BLaER1 (cell line): ENCODE results near the gene RHEBL1.

ENCODE experiments used
- H3K27ac ChIP-seq: shearing (Covaris generic); formaldehyde crosslinking; 2 replicates; pipeline ENCODE4 v1.8.1; 2022
- H3K27me3 ChIP-seq: shearing (Covaris generic); formaldehyde crosslinking; 2 replicates; pipeline ENCODE4 v1.8.1; 2022
- H3K36me3 ChIP-seq: shearing (Covaris generic); formaldehyde crosslinking; 2 replicates; pipeline ENCODE4 v1.8.1; 2022
- H3K4me1 ChIP-seq: shearing (Covaris generic); formaldehyde crosslinking; 2 replicates; pipeline ENCODE4 v1.8.1; 2022
- H3K4me2 ChIP-seq: shearing (Covaris generic); formaldehyde crosslinking; 2 replicates; pipeline ENCODE4 v1.8.1; 2022
- H3K4me3 ChIP-seq: shearing (Covaris generic); formaldehyde crosslinking; 2 replicates; pipeline ENCODE4 v1.8.1; 2022
- H3K9ac ChIP-seq: shearing (Covaris generic); formaldehyde crosslinking; 2 replicates; pipeline ENCODE4 v1.8.1; 2022
- H3K9me3 ChIP-seq: shearing (Covaris generic); formaldehyde crosslinking; 2 replicates; pipeline ENCODE4 v1.8.1; 2022
- H4K20me1 ChIP-seq: shearing (Covaris generic); formaldehyde crosslinking; 2 replicates; pipeline ENCODE4 v1.8.1; 2022
- Cebpa-rat ChIP-seq: shearing (Covaris generic); IDR thresholded peaks from 2 replicates; pipeline ENCODE4 v1.8.1; 2022

Gene RHEBL1

GRCh38 chr12:49069507-49070346 is at the start of gene RHEBL1:
RHEBL1 (minus strand) TSS chr12:49069979; CDS start chr12:49069785, 194 bp downstream.
- Histone ChIP-seq H3K9ac (peak within 1 kb of the TSS; percentile 71), H3K4me2 (peak within 1 kb of the TSS; percentile 87), H4K20me1 (no peaks in the 10 kb centered on the region), H3K9me3 (no peaks in the 10 kb centered on the region), H3K36me3 (peaks cover 7% of the 10 kb centered on the region; the same call in 1 of the 2 replicates), H3K27ac (peak within 1 kb of the TSS; percentile 40), H3K4me3 (peak within 1 kb of the TSS; percentile 82), H3K4me1 (peaks cover 20% of the 10 kb centered on the region), H3K27me3 (no peaks in the 10 kb centered on the region)
- TF ChIP-seq Cebpa-rat, result no peak

- H3K4me2 ChIP-seq, result peak overlapping the region; percentile 96
- peak overlapping the region; percentile 100 for H3K4me3 ChIP-seq
- peaks cover 10% of the 10 kb centered on the region for H3K9me3 ChIP-seq
- peak overlapping the region; percentile 93; the same call in 1 of the 2 replicates for H3K27ac ChIP-seq
- H4K20me1 ChIP-seq, result peaks cover 37% of the 10 kb centered on the region
- H3K27me3 ChIP-seq, result no peaks in the 10 kb centered on the region
- peaks cover 17% of the 10 kb centered on the region; the same call in 1 of the 2 replicates for H3K36me3 ChIP-seq
- H3K9ac ChIP-seq, result peak overlapping the region; percentile 98
- TF ChIP-seq Cebpa-rat, result no peak
- peaks cover 47% of the 10 kb centered on the region for H3K4me1 ChIP-seq
Observed at GRCh38 chr12:49111206-49111605, 41.4 kb upstream of the RHEBL1 start.

- peaks cover 17% of the 10 kb centered on the region; the same call in 1 of the 2 replicates for H3K36me3 ChIP-seq
- peak within 1 kb of the TSS; percentile 96 for H3K4me2 ChIP-seq
- H3K4me1 ChIP-seq, result peaks cover 53% of the 10 kb centered on the region
- H3K27ac ChIP-seq, result peak within 1 kb of the TSS; percentile 93
- peaks cover 43% of the 10 kb centered on the region for H4K20me1 ChIP-seq
- peaks cover 10% of the 10 kb centered on the region for H3K9me3 ChIP-seq
- H3K4me3 ChIP-seq, result peak within 1 kb of the TSS; percentile 100
- no peaks in the 10 kb centered on the region for H3K27me3 ChIP-seq
- peak within 1 kb of the TSS; percentile 98 for H3K9ac ChIP-seq
- no peak for TF ChIP-seq Cebpa-rat
Observed at GRCh38 chr12:49110464-49111155, 40.8 kb upstream of the RHEBL1 start, which contains the start of gene LMBR1L. LMBR1L (minus strand) TSS chr12:49110847; CDS start chr12:49110555, 292 bp downstream.

- Histone ChIP-seq H3K4me3 (peak overlapping the region; percentile 100), H3K36me3 (peaks cover 20% of the 10 kb centered on the region), H3K4me2 (peak overlapping the region; percentile 96), H3K27me3 (no peaks in the 10 kb centered on the region), H3K27ac (peak overlapping the region; percentile 93), H3K9me3 (peaks cover 10% of the 10 kb centered on the region), H3K9ac (peak overlapping the region; percentile 98), H4K20me1 (peaks cover 51% of the 10 kb centered on the region), H3K4me1 (peaks cover 60% of the 10 kb centered on the region)
- TF ChIP-seq Cebpa-rat, result no peak
Observed at GRCh38 chr12:49109641-49110463, 40.1 kb upstream of the RHEBL1 start.

GRCh38 chr12:49108958-49109404 is 39.2 kb upstream of the RHEBL1 start:
- peaks cover 29% of the 10 kb centered on the region for H3K36me3 ChIP-seq
- peak overlapping the region; percentile 57; the same call in 1 of the 2 replicates for H3K27ac ChIP-seq
- H3K9ac ChIP-seq, result peak overlapping the region; percentile 98
- peaks cover 59% of the 10 kb centered on the region for H4K20me1 ChIP-seq
- peaks cover 10% of the 10 kb centered on the region for H3K9me3 ChIP-seq
- H3K4me1 ChIP-seq, result peaks cover 69% of the 10 kb centered on the region
- TF ChIP-seq Cebpa-rat, result peak; percentile 84; the same call in 1 of the 2 replicates
- peak overlapping the region; percentile 100 for H3K4me3 ChIP-seq
- H3K4me2 ChIP-seq, result peak overlapping the region; percentile 96
- H3K27me3 ChIP-seq, result no peaks in the 10 kb centered on the region

GRCh38 chr12:49105504-49106084 is 35.8 kb upstream of the RHEBL1 start:
- H3K27me3 ChIP-seq, result no peaks in the 10 kb centered on the region
- H3K9ac ChIP-seq, result peak overlapping the region; percentile 49
- peak overlapping the region; percentile 77 for H3K27ac ChIP-seq
- peak; percentile 71 for TF ChIP-seq Cebpa-rat
- H3K36me3 ChIP-seq, result peaks cover 63% of the 10 kb centered on the region
- H3K4me3 ChIP-seq, result peak overlapping the region; percentile 36
- peaks cover 93% of the 10 kb centered on the region for H4K20me1 ChIP-seq
- H3K4me1 ChIP-seq, result peaks cover 85% of the 10 kb centered on the region
- H3K9me3 ChIP-seq, result no peaks in the 10 kb centered on the region
- H3K4me2 ChIP-seq, result peak overlapping the region; percentile 96

GRCh38 chr12:49104822-49105221 is 35.0 kb upstream of the RHEBL1 start:
- Histone ChIP-seq H3K9me3 (no peaks in the 10 kb centered on the region), H3K9ac (peak overlapping the region; percentile 35; the same call in 1 of the 2 replicates), H3K4me1 (peaks cover 85% of the 10 kb centered on the region), H3K4me2 (peak overlapping the region; percentile 96), H3K27ac (peak overlapping the region; percentile 77), H3K27me3 (no peaks in the 10 kb centered on the region), H3K36me3 (peaks cover 71% of the 10 kb centered on the region), H3K4me3 (peak overlapping the region; percentile 36; the same call in 1 of the 2 replicates), H4K20me1 (peaks cover 100% of the 10 kb centered on the region)
- TF ChIP-seq Cebpa-rat, result no peak

GRCh38 chr12:49100380-49100779 is 30.6 kb upstream of the RHEBL1 start:
- H3K9ac ChIP-seq, result no peak overlapping the region
- no peak overlapping the region for H3K4me2 ChIP-seq
- H3K9me3 ChIP-seq, result no peaks in the 10 kb centered on the region
- peaks cover 91% of the 10 kb centered on the region for H4K20me1 ChIP-seq
- peaks cover 20% of the 10 kb centered on the region for H3K27me3 ChIP-seq
- no peak overlapping the region for H3K27ac ChIP-seq
- no peak overlapping the region for H3K4me3 ChIP-seq
- H3K4me1 ChIP-seq, result peaks cover 41% of the 10 kb centered on the region
- H3K36me3 ChIP-seq, result peaks cover 98% of the 10 kb centered on the region
- TF ChIP-seq Cebpa-rat, result no peak
